Fibroblast of skin of right biceps (primary cell): Measurements from ENCODE around the gene CST9.

Source experiments
- DNase-seq: peaks from one replicate; pipeline ENCODE4 v3.0.0-alpha.2; 2013

Gene CST9

DNA sequence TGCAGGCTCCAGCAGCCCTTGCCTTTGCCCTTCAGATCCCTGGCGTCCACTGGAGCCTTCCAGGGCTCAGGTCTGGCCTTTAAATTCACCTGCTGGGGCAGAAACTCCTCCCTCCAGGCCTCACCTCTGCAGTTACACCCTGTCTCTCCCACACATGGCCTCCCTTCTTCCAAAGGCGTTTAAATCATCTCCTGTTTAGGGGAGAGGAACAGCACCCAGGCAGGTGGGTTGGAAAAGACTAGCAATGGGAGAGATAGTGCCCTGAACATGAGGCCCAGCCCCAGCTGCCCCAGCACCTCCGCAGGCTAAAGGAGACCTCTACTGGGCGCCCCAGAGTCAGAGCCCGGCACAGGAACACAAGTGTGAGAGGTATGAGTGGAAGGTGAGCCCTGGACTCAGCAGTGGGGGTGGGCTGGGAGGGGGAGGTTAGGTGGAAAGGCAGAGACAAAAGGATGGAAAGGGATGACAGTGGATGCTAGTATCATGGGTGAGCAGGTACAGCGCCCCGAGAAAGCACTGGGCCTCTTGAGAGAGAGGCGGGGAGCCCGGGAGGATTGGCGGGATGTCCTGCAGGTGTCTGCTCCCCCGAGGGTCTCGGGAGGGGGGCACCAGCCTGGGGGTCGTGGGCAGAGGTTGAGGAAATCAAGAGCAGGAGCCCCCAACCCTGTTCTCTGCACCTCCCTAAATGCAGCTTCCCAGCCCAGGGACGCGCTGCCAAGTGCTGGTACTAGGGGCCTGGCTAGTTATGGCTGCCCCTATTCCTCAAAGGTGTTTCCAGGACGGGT, at the start of gene CST9:
TSS of gene CST9 (minus strand) at position 51 of the 785 bp plus-strand sequence. CDS start 53 bp downstream, outside the sequence.
- no peak for DNase-seq

- DNase-seq = no peak
These were observed 49.0 kb upstream of the CST9 start for GRCh38 chr20:23654717-23655116.

DNA sequence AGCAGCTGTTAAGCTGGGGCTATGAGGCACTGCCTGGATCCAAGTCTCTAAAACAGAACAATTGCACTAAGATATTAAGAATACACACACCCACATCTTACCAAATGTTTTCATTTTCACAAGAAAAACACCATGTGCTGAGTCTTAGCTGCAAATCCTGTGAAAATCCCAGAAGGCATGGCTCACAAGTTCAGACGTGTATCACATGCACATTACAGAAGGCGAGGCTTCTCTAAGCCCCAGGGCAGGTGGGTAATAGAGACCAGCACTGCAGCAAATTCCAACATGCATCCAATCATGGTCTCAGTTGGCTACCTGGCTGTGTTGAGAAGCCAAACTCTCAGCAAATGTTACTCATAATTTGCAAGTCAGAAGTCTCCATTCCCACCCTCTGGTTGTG, 48.3 kb upstream of the CST9 start:
- DNase-seq = no peak

- DNase-seq = no peak
These were observed 47.8 kb upstream of the CST9 start for GRCh38 chr20:23653400-23653938.

DNA sequence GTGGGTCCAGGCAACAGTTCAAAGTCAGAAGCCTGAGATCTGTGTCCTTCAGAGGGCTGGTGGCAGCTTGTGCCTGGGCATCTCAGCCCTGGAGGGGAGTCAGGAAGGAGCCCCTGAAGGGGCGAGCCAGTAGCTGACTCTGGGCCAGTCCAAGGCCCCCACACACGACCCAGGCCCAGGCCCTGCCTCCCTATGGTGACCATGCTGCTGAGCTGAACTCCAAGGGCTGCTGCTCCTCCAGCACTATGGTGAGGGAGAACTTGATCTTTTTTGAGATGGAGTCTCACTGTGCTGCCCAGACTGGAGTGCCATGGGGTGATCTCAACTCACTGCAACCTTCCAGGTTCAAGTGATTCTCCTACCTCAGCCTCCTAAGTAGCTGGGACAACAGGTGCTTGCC, 47.2 kb upstream of the CST9 start:
- no peak for DNase-seq

DNA sequence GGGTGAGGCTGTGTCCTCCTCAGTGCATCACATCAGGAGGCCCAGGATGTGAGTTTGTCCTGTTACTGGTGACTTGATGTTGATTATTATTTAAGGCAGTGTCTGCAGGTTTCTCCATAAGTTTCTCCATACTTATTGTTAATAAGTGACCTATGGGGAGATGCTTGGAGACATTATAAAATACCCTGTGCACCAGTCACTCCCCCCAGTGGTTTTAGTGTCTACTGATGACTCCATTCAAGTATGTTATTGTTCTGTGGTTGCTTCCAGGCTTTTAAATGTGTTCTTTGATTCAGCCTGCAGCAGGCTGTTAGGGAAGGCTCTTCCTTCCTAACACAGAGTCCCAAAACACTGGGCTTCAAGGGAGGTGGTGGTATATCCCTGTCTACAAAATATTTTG, 46.7 kb upstream of the CST9 start:
- peak; percentile 21 for DNase-seq

DNA sequence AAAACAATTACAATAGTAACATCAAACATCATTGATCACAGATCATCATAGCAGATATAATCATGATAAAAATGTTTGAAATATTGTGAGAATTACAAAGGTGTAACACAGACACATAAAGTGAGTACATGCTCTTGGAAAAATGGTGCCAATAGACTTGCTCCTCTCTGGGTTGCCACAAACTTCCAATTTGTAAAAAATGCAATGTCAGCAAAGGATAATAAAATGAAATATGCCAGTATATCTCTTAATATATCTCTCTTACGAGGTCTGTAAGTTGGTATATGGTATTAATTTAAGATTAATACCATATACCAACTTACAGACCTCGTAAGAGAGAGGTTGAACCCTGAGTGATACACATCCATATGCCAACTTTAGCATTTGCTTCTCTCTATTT, 45.4 kb upstream of the CST9 start:
- no peak for DNase-seq

GRCh38 chr20:23649830-23650417, 44.2 kb upstream of the CST9 start:
- no peak for DNase-seq

DNA sequence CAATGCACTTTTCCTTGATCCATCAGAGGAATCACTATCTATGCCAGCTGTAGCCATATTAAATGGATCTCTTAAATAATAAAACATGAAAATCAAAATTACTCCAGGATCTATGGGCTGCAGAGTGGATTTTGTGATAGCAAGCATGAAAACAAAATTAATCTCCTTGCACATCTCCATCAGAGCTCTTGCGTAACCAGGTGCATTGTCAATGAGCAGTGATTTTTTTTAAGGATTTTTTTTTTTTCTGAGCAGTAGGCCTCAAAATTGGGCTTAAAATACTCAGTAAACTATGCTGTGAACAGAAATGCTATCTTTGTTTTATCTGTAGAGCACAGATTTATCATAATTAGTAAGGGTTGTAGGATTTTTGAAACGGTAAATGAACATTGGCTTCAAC, 43.5 kb upstream of the CST9 start:
- DNase-seq = no peak

- DNase-seq = no peak
These were observed 41.6 kb upstream of the CST9 start for GRCh38 chr20:23647346-23647745.

DNA sequence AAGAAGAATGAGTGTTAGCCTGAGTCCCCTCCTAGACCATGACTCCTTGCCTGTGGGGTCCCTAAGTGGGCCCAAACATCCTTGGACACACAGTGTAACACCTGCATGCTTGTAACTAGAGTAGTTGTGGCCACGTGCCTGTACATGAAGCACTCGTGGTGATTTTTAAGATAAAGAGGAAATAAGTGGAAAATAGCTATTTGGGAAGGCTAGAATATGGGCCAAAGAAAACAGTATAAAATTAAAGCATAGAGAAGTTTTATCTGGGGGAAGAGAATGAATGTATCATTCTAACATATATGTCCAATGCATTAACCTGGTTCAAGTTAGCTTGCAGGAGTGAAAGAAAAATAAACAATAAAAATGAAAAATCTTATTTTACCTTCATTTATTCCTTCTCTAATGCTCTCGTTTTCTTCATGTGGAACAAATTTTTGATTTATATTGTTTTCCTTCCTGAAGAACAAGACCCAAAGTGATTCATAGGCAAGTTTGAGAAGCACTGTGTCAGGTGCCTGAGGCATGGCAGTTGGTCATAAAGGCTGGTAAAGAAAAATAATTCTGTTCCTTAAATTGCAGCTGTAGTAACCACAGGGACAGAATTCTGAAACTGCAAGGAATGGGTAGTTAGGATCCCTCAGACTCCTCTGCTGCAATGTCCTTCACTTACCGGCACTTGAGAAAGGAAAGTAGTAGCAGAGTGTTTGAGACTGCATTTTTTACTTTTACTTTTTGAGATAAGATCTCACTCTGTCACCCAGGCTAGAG, 40.6 kb upstream of the CST9 start:
- DNase-seq = no peak

GRCh38 chr20:23645575-23645974, 39.9 kb upstream of the CST9 start:
- DNase-seq = no peak

- no peak for DNase-seq
These were observed 38.4 kb upstream of the CST9 start for GRCh38 chr20:23644164-23644563.

DNA sequence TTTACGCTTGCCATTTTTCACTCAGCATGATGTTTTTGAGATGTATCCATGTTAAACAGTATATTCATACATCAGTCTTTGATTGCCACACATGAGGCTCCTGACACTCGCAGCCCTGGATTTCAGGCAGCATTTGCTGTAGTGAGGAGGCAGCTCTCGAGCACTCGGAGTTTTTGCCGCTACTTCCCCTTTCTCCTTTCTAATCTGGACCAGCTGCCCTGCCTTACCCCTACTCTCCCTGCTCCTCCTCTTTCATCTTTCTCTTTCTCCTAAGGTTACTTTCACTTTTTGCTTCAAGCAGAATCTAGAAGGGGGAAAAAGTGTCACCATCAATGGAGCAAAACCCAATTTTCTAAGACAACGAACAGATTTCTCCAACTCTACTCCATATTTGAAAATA, 37.9 kb upstream of the CST9 start:
- DNase-seq = no peak

- DNase-seq = peak; percentile 9
These were observed 36.4 kb upstream of the CST9 start for GRCh38 chr20:23641936-23642751.

- DNase-seq = no peak
These were observed 35.3 kb upstream of the CST9 start for GRCh38 chr20:23640671-23641667.

GRCh38 chr20:23640018-23640601, 34.4 kb upstream of the CST9 start:
- DNase-seq = no peak

GRCh38 chr20:23639490-23639958, 33.8 kb upstream of the CST9 start:
- DNase-seq = no peak

- no peak for DNase-seq
These were observed 32.6 kb upstream of the CST9 start for GRCh38 chr20:23638309-23638708.

- peak; percentile 82 for DNase-seq
These were observed 31.8 kb upstream of the CST9 start, which contains the start of gene CST3 for GRCh38 chr20:23637282-23638221. Gene CST3 (minus strand): TSS chr20:23637955. CDS start chr20:23637862, 93 bp downstream.
